Activated naive CD4-positive, alpha-beta T cell treated with anti-CD3 and anti-CD28 coated beads, Interleukin-2, amount 50 U/mL, for 16 hours (primary cell): ENCODE data around the gene TSKS.
A peak's percentile ranks its signal among the peaks of the same experiment; 100 is the strongest.

Experiments
- DNase-seq: peaks from one replicate; pipeline ENCODE4 v3.0.0-alpha.2; 2020

TSKS gene

GRCh38 chr19:49713236-49713845 is 49.8 kb downstream of the TSKS start:
- no peak for DNase-seq

- no peak for DNase-seq
Observed at GRCh38 chr19:49712397-49712859, 50.7 kb downstream of the TSKS start.

- no peak for DNase-seq
Observed at GRCh38 chr19:49710372-49710951, 52.6 kb downstream of the TSKS start.

- DNase-seq: no peak
Observed at GRCh38 chr19:49705919-49706318, 57.2 kb downstream of the TSKS start.

- no peak for DNase-seq
Observed at GRCh38 chr19:49704888-49705642, 58.0 kb downstream of the TSKS start.

GRCh38 chr19:49701271-49701786 is 61.8 kb downstream of the TSKS start:
- no peak for DNase-seq

GRCh38 chr19:49700563-49700962 is 62.5 kb downstream of the TSKS start:
- DNase-seq: no peak

- DNase-seq: no peak
Observed at GRCh38 chr19:49699364-49699763, 63.7 kb downstream of the TSKS start.

GRCh38 chr19:49696865-49697264 is 66.2 kb downstream of the TSKS start:
- no peak for DNase-seq

GRCh38 chr19:49696115-49696514 is 67.0 kb downstream of the TSKS start:
- no peak for DNase-seq

GRCh38 chr19:49692147-49692506 is 71.0 kb downstream of the TSKS start:
- no peak for DNase-seq

GRCh38 chr19:49691243-49692146 is 71.6 kb downstream of the TSKS start:
- peak; percentile 47 for DNase-seq

- peak; percentile 62 for DNase-seq
Observed at GRCh38 chr19:49690656-49691242, 72.4 kb downstream of the TSKS start, which contains the start of gene CPT1C. Gene CPT1C, plus strand, starts transcription at chr19:49691116. Its CDS starts 1,137 bp downstream, at chr19:49692253.

GRCh38 chr19:49690079-49690655 is 72.9 kb downstream of the TSKS start:
- DNase-seq: no peak
